ENCODE measurements around the gene POLR2B.

- TF ChIP-seq CTCF (IDR thresholded peaks at IDR 0.05) (peak in 2 of 5 experiments; percentile 17 to 41), POLR2AphosphoS5 (IDR thresholded peaks at IDR 0.05) (peak in 1 of 3 donors; percentile 6)
These were observed 1.8 kb upstream of the POLR2B start for GRCh38 chr4:56976837-56977320.

Measured in transverse colon (tissue), 4 donors.